ENCODE measurements around the gene KCTD2. TPM values are rescaled to one million over a fixed set of nuclear protein-coding genes. Genes with fewer than 3 reads are reported as not detected.

The KCTD2 gene
- polyA plus RNA-seq, 1 of the 3 experiments (the other 2 are of a cell fraction), result 27.5 TPM

DNA sequence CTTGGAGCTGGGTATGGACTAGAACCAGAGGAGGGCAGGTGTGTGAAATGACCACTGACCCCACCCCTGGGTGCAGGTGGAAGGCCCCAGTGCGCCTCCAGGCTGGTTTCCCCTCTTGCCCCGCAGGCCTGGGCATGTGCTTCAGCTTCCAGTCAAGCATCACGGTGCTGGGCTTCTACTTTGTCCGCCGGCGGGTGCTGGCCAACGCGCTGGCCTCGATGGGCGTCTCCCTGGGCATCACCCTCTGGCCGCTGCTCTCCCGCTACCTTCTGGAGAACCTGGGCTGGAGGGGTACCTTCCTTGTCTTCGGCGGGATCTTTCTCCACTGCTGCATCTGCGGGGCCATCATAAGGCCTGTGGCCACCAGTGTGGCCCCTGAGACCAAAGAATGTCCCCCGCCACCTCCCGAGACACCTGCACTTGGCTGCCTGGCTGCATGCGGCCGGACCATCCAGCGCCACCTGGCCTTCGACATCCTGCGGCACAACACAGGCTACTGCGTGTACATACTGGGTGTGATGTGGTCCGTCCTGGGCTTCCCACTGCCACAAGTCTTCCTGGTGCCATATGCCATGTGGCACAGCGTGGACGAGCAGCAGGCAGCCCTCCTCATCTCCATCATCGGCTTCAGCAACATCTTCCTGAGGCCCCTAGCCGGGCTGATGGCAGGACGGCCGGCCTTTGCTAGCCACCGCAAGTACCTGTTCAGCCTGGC, 53.0 kb downstream of the KCTD2 start (continued):
- TF ChIP-seq, protein P1, sequence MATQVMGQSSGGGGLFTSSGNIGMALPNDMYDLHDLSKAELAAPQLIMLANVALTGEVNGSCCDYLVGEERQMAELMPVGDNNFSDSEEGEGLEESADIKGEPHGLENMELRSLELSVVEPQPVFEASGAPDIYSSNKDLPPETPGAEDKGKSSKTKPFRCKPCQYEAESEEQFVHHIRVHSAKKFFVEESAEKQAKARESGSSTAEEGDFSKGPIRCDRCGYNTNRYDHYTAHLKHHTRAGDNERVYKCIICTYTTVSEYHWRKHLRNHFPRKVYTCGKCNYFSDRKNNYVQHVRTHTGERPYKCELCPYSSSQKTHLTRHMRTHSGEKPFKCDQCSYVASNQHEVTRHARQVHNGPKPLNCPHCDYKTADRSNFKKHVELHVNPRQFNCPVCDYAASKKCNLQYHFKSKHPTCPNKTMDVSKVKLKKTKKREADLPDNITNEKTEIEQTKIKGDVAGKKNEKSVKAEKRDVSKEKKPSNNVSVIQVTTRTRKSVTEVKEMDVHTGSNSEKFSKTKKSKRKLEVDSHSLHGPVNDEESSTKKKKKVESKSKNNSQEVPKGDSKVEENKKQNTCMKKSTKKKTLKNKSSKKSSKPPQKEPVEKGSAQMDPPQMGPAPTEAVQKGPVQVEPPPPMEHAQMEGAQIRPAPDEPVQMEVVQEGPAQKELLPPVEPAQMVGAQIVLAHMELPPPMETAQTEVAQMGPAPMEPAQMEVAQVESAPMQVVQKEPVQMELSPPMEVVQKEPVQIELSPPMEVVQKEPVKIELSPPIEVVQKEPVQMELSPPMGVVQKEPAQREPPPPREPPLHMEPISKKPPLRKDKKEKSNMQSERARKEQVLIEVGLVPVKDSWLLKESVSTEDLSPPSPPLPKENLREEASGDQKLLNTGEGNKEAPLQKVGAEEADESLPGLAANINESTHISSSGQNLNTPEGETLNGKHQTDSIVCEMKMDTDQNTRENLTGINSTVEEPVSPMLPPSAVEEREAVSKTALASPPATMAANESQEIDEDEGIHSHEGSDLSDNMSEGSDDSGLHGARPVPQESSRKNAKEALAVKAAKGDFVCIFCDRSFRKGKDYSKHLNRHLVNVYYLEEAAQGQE (IDR thresholded peaks at IDR 0.05; ENCODE audit: low read depth, low read length), result no peak
- TF ChIP-seq, protein P2, sequence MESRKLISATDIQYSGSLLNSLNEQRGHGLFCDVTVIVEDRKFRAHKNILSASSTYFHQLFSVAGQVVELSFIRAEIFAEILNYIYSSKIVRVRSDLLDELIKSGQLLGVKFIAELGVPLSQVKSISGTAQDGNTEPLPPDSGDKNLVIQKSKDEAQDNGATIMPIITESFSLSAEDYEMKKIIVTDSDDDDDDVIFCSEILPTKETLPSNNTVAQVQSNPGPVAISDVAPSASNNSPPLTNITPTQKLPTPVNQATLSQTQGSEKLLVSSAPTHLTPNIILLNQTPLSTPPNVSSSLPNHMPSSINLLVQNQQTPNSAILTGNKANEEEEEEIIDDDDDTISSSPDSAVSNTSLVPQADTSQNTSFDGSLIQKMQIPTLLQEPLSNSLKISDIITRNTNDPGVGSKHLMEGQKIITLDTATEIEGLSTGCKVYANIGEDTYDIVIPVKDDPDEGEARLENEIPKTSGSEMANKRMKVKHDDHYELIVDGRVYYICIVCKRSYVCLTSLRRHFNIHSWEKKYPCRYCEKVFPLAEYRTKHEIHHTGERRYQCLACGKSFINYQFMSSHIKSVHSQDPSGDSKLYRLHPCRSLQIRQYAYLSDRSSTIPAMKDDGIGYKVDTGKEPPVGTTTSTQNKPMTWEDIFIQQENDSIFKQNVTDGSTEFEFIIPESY (IDR thresholded peaks at IDR 0.05; ENCODE audit: borderline replicate concordance, low read depth), result no peak
- TF ChIP-seq, protein P3, sequence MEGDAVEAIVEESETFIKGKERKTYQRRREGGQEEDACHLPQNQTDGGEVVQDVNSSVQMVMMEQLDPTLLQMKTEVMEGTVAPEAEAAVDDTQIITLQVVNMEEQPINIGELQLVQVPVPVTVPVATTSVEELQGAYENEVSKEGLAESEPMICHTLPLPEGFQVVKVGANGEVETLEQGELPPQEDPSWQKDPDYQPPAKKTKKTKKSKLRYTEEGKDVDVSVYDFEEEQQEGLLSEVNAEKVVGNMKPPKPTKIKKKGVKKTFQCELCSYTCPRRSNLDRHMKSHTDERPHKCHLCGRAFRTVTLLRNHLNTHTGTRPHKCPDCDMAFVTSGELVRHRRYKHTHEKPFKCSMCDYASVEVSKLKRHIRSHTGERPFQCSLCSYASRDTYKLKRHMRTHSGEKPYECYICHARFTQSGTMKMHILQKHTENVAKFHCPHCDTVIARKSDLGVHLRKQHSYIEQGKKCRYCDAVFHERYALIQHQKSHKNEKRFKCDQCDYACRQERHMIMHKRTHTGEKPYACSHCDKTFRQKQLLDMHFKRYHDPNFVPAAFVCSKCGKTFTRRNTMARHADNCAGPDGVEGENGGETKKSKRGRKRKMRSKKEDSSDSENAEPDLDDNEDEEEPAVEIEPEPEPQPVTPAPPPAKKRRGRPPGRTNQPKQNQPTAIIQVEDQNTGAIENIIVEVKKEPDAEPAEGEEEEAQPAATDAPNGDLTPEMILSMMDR (IDR thresholded peaks at IDR 0.05), result no peak
- TF ChIP-seq NFIC (IDR thresholded peaks at IDR 0.05; ENCODE audit: borderline replicate concordance), result no peak
- TF ChIP-seq EZH2phosphoT487 (IDR thresholded peaks at IDR 0.05; ENCODE audit: borderline replicate concordance, low read depth), result no peak
- TF ChIP-seq NRF1 (IDR thresholded peaks at IDR 0.05; ENCODE audit: low read depth, low read length), result no peak
- no peak for TF ChIP-seq TEAD4 (IDR thresholded peaks at IDR 0.05; ENCODE audit: borderline replicate concordance, insufficient read depth)

DNA sequence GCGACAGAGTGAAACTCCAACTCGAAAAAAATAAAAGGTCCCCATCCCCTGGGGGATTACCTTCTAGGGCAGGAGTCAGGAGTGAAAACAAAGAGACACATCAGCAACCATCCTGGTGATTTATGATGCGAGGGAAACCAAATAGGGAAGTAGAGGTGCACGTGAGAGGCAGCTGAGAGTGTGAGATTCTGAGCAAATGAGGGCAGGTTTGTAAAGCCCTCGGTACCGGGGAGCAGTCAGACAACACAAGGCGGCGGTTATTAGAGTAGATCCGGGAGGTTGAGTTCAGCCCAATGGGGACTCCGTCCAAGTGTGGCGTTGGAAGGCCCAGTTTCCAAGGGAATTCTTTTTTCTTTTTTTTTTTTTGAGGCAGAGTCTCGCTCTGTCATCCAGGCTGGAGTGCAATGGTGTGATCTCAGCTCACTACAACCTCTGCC, 55.4 kb downstream of the KCTD2 start:
- Histone ChIP-seq H3K27ac (ENCODE audit: low read depth in 2 of 2, low read length in 1 of 2) (no peak overlapping the region), H3F3A (replicated peaks; ENCODE audit: insufficient read depth) (no peaks in the 10 kb centered on the region), H3K4me1 (ENCODE audit: control insufficient read depth in 1 of 2, insufficient read depth in 2 of 2, low read depth in 1 of 2, low read length in 1 of 2) (peaks cover 0 to 10% of the 10 kb centered on the region in 2 experiments; a peak in 1 of 4 replicates), H3K9me2 (no peaks in the 10 kb centered on the region), H3K9ac (no peak overlapping the region), H2AFZ (ENCODE audit: low read depth) (no peak overlapping the region), H3K4me2 (no peak overlapping the region), H3K9me3 (no peaks in the 10 kb centered on the region), H3K79me2 (ENCODE audit: insufficient read depth) (no peaks in the 10 kb centered on the region), H3K27me3 (ENCODE audit: insufficient read depth) (no peaks in the 10 kb centered on the region), H3K4me3 (ENCODE audit: low read depth in 2 of 2, low read length in 1 of 2) (no peak overlapping the region), H3K36me3 (replicated peaks in 1 of 2; ENCODE audit: control insufficient read depth in 1 of 2, insufficient read depth in 2 of 2, low read length in 1 of 2) (no peaks in the 10 kb centered on the region), H4K20me1 (ENCODE audit: insufficient read depth) (no peaks in the 10 kb centered on the region)
- WGBS (ENCODE audit: low lambda C conversion rate), result 75% methylated on average over 12 of the region's 12 CpGs
- TF ChIP-seq, protein P4, sequence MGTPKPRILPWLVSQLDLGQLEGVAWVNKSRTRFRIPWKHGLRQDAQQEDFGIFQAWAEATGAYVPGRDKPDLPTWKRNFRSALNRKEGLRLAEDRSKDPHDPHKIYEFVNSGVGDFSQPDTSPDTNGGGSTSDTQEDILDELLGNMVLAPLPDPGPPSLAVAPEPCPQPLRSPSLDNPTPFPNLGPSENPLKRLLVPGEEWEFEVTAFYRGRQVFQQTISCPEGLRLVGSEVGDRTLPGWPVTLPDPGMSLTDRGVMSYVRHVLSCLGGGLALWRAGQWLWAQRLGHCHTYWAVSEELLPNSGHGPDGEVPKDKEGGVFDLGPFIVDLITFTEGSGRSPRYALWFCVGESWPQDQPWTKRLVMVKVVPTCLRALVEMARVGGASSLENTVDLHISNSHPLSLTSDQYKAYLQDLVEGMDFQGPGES (IDR thresholded peaks at IDR 0.05; ENCODE audit: low read depth, low read length), result no peak
- TF ChIP-seq GABPA (IDR thresholded peaks at IDR 0.05; ENCODE audit: low read depth) (no peak), MEF2A (IDR thresholded peaks at IDR 0.05; ENCODE audit: borderline replicate concordance, low read depth) (no peak)
- TF ChIP-seq, protein P5, sequence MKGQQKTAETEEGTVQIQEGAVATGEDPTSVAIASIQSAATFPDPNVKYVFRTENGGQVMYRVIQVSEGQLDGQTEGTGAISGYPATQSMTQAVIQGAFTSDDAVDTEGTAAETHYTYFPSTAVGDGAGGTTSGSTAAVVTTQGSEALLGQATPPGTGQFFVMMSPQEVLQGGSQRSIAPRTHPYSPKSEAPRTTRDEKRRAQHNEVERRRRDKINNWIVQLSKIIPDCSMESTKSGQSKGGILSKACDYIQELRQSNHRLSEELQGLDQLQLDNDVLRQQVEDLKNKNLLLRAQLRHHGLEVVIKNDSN (IDR thresholded peaks at IDR 0.05; ENCODE audit: borderline replicate concordance, low read depth), result no peak
- ChIA-PET CTCF (interaction anchor here (0.6 to 4.5 kb wide), 6 partner anchors 8 to 229 kb away, joined by 3 to 68 read pairs (median 4); partner anchors contain the start of genes ARMC7 and FDXR), POLR2A (no interaction called here)
- DNase-seq, result no peak
